HL-60 (cell line): ENCODE data around the gene MAB21L3.

Experiments used
- DNase-seq, 2 experiments: peaks; one replicate each; pipeline ENCODE4 v3.0.0-alpha.2; 2010 to 2020; ENCODE audit warnings: low read depth in 1 of 2, low spot score in 1 of 2
- H3K27ac ChIP-seq: fragments of 250-450 bp; sonication (Bioruptor Pico); replicated peaks from 2 replicates; pipeline ENCODE4 v1.5.1; 2020; ENCODE audit warnings: mild to moderate bottlenecking, moderate library complexity
- H3K27me3 ChIP-seq: fragments of 250-450 bp; sonication (Bioruptor Pico); 2 replicates; pipeline ENCODE4 v1.5.1; 2021; ENCODE audit warnings: mild to moderate bottlenecking, moderate library complexity; ENCODE audit not compliant: insufficient read depth, poor library complexity, severe bottlenecking
- H3K4me3 ChIP-seq: replicated peaks from 2 replicates; pipeline ENCODE4 v1.5.1; 2011; ENCODE audit warnings: mild to moderate bottlenecking, control low read depth, low read length; ENCODE audit not compliant: insufficient read depth
- CTCF ChIP-seq: IDR thresholded peaks from one replicate; pipeline ENCODE4 v1.5.1; 2011; ENCODE audit warnings: low read length, control low read depth, inconsistent platforms; ENCODE audit not compliant: insufficient read depth
- GABPA ChIP-seq: IDR thresholded peaks from 2 replicates; pipeline ENCODE4 v1.6.1; 2012; ENCODE audit warnings: low read depth
- POLR2AphosphoS5 ChIP-seq: IDR thresholded peaks from 2 replicates; pipeline ENCODE4 v1.6.1; 2012; ENCODE audit warnings: low read depth
- REST ChIP-seq: IDR thresholded peaks from 2 replicates; pipeline ENCODE4 v1.6.1; 2012; ENCODE audit warnings: low read depth; ENCODE audit not compliant: insufficient replicate concordance
- SPI1 ChIP-seq: IDR thresholded peaks from 2 replicates; pipeline ENCODE4 v1.6.1; 2012; ENCODE audit warnings: low read depth, mild to moderate bottlenecking, borderline replicate concordance

The MAB21L3 gene

GRCh38 chr1:116105996-116106395 is 5.2 kb upstream of the MAB21L3 start:
- Histone ChIP-seq H3K27ac (no peak overlapping the region), H3K27me3 (no peaks in the 10 kb centered on the region), H3K4me3 (no peak overlapping the region)
- TF ChIP-seq REST (no peak), GABPA (no peak), CTCF (no peak), POLR2AphosphoS5 (no peak), SPI1 (no peak)
- DNase-seq = no peak

- no peak overlapping the region for H3K27ac ChIP-seq
- TF ChIP-seq CTCF = no peak
- TF ChIP-seq POLR2AphosphoS5 = no peak
- no peak for TF ChIP-seq GABPA
- TF ChIP-seq SPI1 = no peak
- TF ChIP-seq REST = no peak
- DNase-seq = no peak
- H3K4me3 ChIP-seq = no peak overlapping the region
- H3K27me3 ChIP-seq = no peaks in the 10 kb centered on the region
These were observed 4.6 kb upstream of the MAB21L3 start for GRCh38 chr1:116106646-116107045.

- no peak for TF ChIP-seq POLR2AphosphoS5
- TF ChIP-seq CTCF = no peak
- no peak for TF ChIP-seq GABPA
- no peak for TF ChIP-seq SPI1
- TF ChIP-seq REST = no peak
- Histone ChIP-seq H3K27me3 (no peaks in the 10 kb centered on the region), H3K27ac (no peak overlapping the region), H3K4me3 (no peak overlapping the region)
- no peak for DNase-seq
These were observed 3.8 kb upstream of the MAB21L3 start for GRCh38 chr1:116107371-116107770.
